Measurements from ENCODE around the gene HM13. TPM values are rescaled to one million over a fixed set of nuclear protein-coding genes. Genes with fewer than 3 reads are reported as not detected.

The HM13 gene
- total and polyA plus RNA-seq, 2 donors (not counting 1 experiment from before 2014, with no cell fraction given), result 73.2 to 85.1 TPM

- Histone ChIP-seq H3K36me3 (replicated peaks in 1 of 2; ENCODE audit: control extremely low read depth in 1 of 2, control insufficient read depth in 1 of 2, extremely low read depth in 1 of 2, insufficient read depth in 2 of 2, low read length in 1 of 2) (no peaks in the 10 kb centered on the region), H3K27me3 (replicated peaks in 1 of 4; ENCODE audit: control extremely low read depth in 1 of 4, control insufficient read depth in 3 of 4, insufficient read depth in 4 of 4, low read length in 3 of 4) (no peaks in the 10 kb centered on the region), H3K4me2 (replicated peaks; ENCODE audit: low read depth, low read length, poor library complexity, severe bottlenecking) (no peak overlapping the region), H3K4me1 (ENCODE audit: control insufficient read depth in 2 of 2, insufficient read depth in 2 of 2, low read length in 2 of 2) (peaks cover 10 to 18% of the 10 kb centered on the region in 2 donors), H3K79me2 (ENCODE audit: control insufficient read depth, insufficient read depth, low read length) (no peaks in the 10 kb centered on the region), H3K27ac (ENCODE audit: low read length in 2 of 2) (no peak overlapping the region), H3K4me3 (ENCODE audit: control extremely low read depth in 1 of 5, extremely low read depth in 1 of 5, insufficient read depth in 1 of 5, low read depth in 2 of 5, low read length in 4 of 5) (no peak overlapping the region), H3K9ac (ENCODE audit: low read length) (no peak overlapping the region), H4K20me1 (ENCODE audit: control insufficient read depth, insufficient read depth, low read length, poor library complexity, severe bottlenecking) (no peaks in the 10 kb centered on the region), H2AFZ (ENCODE audit: insufficient read depth, low read depth, low read length, poor library complexity, severe bottlenecking) (no peak overlapping the region), H3K9me3 (ENCODE audit: control extremely low read depth in 1 of 3, control insufficient read depth in 2 of 3, insufficient read depth in 1 of 3, low read length in 2 of 3) (peaks cover 0 to 2% (median 0%) of the 10 kb centered on the region in 3 donors)
- no peak for ATAC-seq (ENCODE audit: low read depth)
- 100% methylated on average over 1 of the region's 2 CpGs for WGBS (ENCODE audit: insufficient coverage)
- H3K9me3 Mint-ChIP-seq (ENCODE audit: insufficient read depth), result no peaks in the 10 kb centered on the region
- ChIA-PET CTCF (interaction anchor here (1.5 to 5.9 kb wide), 3 partner anchors 10 to 35 kb away, joined by 6 to 62 read pairs (median 13); no protein-coding TSS in a partner anchor), POLR2A (no interaction called here)
- H3K27ac Mint-ChIP-seq, result no peak overlapping the region
- no peak for TF ChIP-seq EZH2 (IDR thresholded peaks at IDR 0.05; ENCODE audit: borderline replicate concordance, insufficient read depth, low read depth, low read length, poor library complexity, severe bottlenecking)
- TF ChIP-seq CTCF (IDR thresholded peaks at IDR 0.05), result no peak
- intact Hi-C loops (cut with micrococcal nuclease), result no loop called here
- no peak overlapping the region for H3K4me3 Mint-ChIP-seq
- no peak for DNase-seq
- H3K4me1 Mint-ChIP-seq, result peaks cover 19% of the 10 kb centered on the region
- peaks cover 6% of the 10 kb centered on the region for H3K27me3 Mint-ChIP-seq
Observed at GRCh38 chr20:31576751-31577150, 62.5 kb downstream of the HM13 start.

GRCh38 chr20:31577194-31577593 is 63.0 kb downstream of the HM13 start:
- no peak overlapping the region for H3K9ac ChIP-seq (ENCODE audit: low read length)
- H3K27ac ChIP-seq (ENCODE audit: low read length in 2 of 2), result no peak overlapping the region
- ChIA-PET CTCF (interaction anchor here (2.3 kb wide), 1 partner anchor 35 kb away, joined by 13 read pairs; no protein-coding TSS in a partner anchor), POLR2A (no interaction called here)
- H3K4me1 Mint-ChIP-seq, result peaks cover 16% of the 10 kb centered on the region
- 95% methylated on average over 7 of the region's 9 CpGs for WGBS (ENCODE audit: insufficient coverage)
- H3K4me3 Mint-ChIP-seq, result no peak overlapping the region
- peaks cover 0 to 2% (median 0%) of the 10 kb centered on the region in 3 donors for H3K9me3 ChIP-seq (ENCODE audit: control extremely low read depth in 1 of 3, control insufficient read depth in 2 of 3, insufficient read depth in 1 of 3, low read length in 2 of 3)
- no peaks in the 10 kb centered on the region for H3K79me2 ChIP-seq (ENCODE audit: control insufficient read depth, insufficient read depth, low read length)
- H3K27me3 ChIP-seq (replicated peaks in 1 of 4; ENCODE audit: control extremely low read depth in 1 of 4, control insufficient read depth in 3 of 4, insufficient read depth in 4 of 4, low read length in 3 of 4), result no peaks in the 10 kb centered on the region
- H3K36me3 ChIP-seq (replicated peaks in 1 of 2; ENCODE audit: control extremely low read depth in 1 of 2, control insufficient read depth in 1 of 2, extremely low read depth in 1 of 2, insufficient read depth in 2 of 2, low read length in 1 of 2), result no peaks in the 10 kb centered on the region
- H3K4me2 ChIP-seq (replicated peaks; ENCODE audit: low read depth, low read length, poor library complexity, severe bottlenecking), result no peak overlapping the region
- no peaks in the 10 kb centered on the region for H4K20me1 ChIP-seq (ENCODE audit: control insufficient read depth, insufficient read depth, low read length, poor library complexity, severe bottlenecking)
- DNase-seq, result no peak
- ATAC-seq (ENCODE audit: low read depth), result no peak
- H3K9me3 Mint-ChIP-seq (ENCODE audit: insufficient read depth), result no peaks in the 10 kb centered on the region
- H2AFZ ChIP-seq (ENCODE audit: insufficient read depth, low read depth, low read length, poor library complexity, severe bottlenecking), result no peak overlapping the region
- no peak for TF ChIP-seq EZH2 (IDR thresholded peaks at IDR 0.05; ENCODE audit: borderline replicate concordance, insufficient read depth, low read depth, low read length, poor library complexity, severe bottlenecking)
- no peak for TF ChIP-seq CTCF (IDR thresholded peaks at IDR 0.05)
- no peak overlapping the region for H3K27ac Mint-ChIP-seq
- H3K27me3 Mint-ChIP-seq, result peaks cover 6% of the 10 kb centered on the region
- peaks cover 9 to 16% of the 10 kb centered on the region in 2 donors for H3K4me1 ChIP-seq (ENCODE audit: control insufficient read depth in 2 of 2, insufficient read depth in 2 of 2, low read length in 2 of 2)
- H3K4me3 ChIP-seq (ENCODE audit: control extremely low read depth in 1 of 5, extremely low read depth in 1 of 5, insufficient read depth in 1 of 5, low read depth in 2 of 5, low read length in 4 of 5), result no peak overlapping the region
- intact Hi-C loops (cut with micrococcal nuclease), result no loop called here
